NCI-H1105 (cell line): ENCODE results near the gene SLC39A2.
"Not testable (repeated sequence)": the region's sequence is repeated elsewhere in the genome, so short reads cannot be mapped to it uniquely, and the experiment has no call there.

Experiments used
- DNase-seq: peaks from one replicate; lab custom pipeline; 2025; lab: John Stamatoyannopoulos, UW

Gene SLC39A2

DNA sequence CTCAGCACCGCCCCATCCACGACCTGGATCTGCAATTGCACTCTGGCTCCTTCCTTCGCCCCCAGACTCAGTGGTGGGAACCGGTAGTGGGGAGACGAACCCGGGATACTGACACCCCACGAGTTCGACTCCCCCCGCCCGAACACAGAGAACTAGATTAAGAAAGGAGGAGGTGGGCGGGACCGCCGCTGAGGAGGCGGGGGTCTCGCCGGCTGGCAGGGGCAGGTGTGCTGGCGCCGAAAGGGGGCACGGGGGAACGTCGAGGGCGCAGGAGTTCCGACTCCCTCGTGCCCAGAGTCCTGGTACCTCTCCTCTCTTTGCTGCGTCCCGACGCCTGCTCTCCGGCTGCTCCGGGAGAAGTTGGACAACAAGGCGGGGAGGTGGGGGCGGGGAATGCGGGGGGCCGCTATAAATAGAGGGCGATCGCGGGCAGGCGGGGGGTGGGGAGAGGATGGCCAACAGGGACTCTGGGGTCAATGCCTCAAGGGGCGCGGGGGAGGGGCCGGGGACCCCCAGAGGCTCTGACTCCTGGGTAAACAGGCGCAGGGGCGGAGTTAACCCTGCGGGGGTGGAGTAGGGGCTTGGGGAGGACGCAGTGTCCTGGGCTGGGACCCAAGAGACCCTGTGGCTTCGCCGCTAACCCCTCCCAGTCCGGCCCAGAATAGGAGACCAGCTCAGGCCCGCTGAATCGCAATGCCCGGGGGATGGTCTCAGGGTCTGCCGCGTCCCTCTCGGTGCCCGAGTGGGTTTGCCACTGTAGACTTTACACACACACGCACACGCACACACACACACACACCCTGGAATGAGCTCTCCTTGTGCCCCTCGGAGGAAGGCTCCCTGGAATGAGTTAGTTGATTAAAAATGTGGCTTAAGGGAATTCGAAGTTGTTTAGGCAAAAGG lies 26.5 kb downstream of the SLC39A2 start:
- no peak for DNase-seq

DNA sequence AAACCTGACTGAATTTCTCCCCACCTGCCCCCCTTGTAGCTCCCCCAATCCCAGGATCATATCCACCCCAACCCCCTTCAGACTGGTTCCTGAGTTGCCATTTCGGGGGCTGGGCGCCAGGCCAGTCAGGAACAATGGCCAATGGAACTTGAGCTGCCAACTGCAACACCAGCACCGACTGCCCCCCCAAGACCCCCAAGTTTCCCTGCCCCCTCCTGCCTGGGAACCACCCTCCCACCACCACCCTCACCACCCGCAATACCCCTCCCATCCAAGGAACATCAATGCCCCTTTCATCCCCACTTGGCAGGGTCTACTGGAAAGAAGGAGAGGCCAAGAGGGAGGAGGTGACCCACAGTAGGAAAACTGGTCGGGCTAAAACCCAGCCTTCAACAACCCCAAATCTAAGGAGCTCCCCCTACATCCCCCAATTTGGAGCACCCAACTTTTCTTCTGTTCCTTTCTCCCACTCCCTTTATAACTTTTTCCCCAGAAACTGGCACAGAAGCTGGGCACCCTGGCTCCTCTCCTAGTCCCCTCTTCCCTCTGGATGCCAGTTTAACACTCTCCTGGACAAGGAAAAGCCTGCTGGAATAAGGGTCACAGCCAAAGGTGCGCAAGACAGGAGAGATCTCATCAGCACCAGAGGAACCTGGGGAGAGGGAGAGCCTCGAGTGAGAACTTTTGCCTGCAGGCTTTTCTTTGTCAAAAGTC lies 27.3 kb downstream of the SLC39A2 start:
- no peak for DNase-seq

GRCh38 chr14:21026988-21027315 lies 27.9 kb downstream of the SLC39A2 start:
- no peak for DNase-seq

DNA sequence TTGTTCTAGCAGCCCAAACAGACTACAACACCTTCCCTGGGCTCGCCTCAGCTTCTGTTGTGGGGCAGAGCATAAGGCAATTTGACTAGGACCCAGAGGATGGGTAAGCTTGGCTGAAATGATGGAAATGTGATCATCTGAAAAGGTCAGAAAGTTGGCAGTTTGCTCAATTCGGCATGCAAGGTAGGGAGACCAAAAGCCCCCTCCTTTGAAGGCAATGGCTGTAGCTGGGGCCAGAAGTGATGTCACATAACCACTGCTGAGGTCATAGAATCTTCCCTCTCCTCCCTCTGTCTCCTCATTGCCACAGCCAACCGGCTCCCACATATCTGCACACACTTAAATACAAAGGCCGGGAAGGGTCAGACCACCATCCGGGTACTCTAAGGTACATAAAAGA lies 30.8 kb downstream of the SLC39A2 start, which contains the start of gene TPPP2:
Gene TPPP2, plus strand, starts transcription at position 301 of the 400 bp plus-strand sequence. CDS start 365 bp downstream, outside the sequence.
- no peak for DNase-seq

DNA sequence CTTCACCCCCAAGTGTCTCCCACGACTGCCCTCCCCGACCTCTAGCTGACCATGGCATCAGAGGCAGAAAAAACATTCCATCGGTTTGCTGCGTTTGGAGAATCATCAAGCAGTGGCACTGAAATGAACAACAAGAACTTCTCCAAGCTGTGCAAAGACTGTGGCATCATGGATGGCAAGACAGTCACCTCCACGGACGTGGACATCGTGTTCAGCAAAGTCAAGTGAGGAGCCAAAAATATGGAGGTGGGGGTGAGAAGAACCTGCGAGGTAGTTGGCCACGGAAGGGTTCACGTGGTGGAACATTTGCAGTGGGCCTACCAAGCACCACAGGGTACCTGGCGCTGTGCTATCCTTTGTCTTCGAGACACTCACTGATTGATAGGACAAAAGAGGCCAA lies 31.4 kb downstream of the SLC39A2 start:
- no peak for DNase-seq

- no peak for DNase-seq
These were observed 33.4 kb downstream of the SLC39A2 start for GRCh38 chr14:21032326-21033132.

DNA sequence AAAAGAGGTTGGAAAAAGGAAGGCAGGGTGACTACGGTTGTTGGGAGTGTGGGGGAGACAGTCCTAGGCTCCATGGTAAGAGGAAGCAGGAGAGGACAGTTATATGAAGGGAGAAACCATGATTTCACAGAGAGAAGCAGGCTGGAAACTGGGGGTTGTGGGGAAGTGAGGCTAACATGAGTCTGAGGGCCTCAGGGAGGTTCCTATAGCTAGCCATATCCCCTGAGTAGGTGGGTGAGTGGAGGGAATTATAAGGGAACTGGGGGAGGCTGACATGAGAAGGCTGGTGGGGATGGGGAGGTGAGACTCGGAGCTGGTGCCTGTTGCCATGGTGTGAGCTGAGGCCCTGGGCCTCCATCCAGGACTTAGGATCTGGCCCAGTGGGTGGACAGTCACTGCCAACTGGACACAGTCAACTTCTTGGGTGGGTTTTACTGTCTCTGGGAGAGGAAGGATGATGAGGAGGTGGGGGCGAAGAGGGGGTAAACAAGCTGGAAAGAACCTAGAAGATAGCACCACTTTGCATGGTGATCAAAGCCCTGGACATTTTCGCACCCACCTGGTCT lies 34.1 kb downstream of the SLC39A2 start:
- no peak for DNase-seq

DNA sequence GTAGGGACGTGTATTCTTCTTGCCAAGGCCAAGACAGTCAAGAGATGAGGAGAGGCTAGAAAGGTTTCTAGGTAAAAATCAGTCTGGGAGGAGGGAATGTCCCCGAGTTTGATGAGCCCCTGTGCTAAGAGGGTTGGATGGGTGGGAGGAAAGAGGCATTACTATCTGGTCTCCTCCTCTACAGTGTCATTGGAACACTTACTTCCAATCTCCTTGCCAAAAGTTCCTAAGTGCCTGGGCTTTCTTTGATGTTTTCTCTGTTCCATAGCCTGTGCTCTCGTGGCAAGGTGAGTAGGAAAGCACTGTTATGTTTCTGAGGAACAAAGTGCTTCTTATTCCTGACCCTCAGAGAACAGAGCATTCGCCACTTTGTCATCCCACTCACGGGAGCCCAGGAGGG lies 35.6 kb downstream of the SLC39A2 start, which contains the start of gene RNASE13:
Gene RNASE13, minus strand, starts transcription at position 101 of the 400 bp plus-strand sequence. CDS start 519 bp downstream, outside the sequence.
- no peak for DNase-seq

GRCh38 chr14:21036751-21037150 lies 37.7 kb downstream of the SLC39A2 start:
- no peak for DNase-seq

DNA sequence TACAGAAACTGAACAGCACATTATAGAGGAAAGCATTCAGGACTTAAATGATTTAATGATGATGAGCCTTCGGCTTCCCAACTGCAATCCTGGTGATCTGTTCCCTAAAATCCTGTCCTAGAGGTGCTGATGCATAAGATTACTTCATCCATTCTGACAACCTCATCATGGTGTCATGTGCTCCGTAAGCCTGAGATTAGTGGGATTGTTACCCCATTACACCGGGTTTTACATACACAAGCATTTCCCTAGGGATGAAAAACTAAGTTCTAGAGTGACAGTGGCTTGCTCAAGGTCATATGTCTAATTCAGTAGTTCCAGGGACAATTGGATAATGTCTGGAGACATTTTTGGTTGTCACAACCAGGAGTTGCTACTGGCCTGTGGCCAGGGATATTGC lies 38.1 kb downstream of the SLC39A2 start:
- no peak for DNase-seq

- no peak for DNase-seq
These were observed 39.6 kb downstream of the SLC39A2 start for GRCh38 chr14:21038441-21039422.

- peak; percentile 30 for DNase-seq
These were observed 40.7 kb downstream of the SLC39A2 start for GRCh38 chr14:21039585-21040369.

- DNase-seq: no peak
These were observed 41.4 kb downstream of the SLC39A2 start for GRCh38 chr14:21040370-21040925.

GRCh38 chr14:21040941-21041340 lies 41.8 kb downstream of the SLC39A2 start:
- DNase-seq: not testable (repeated sequence)

GRCh38 chr14:21041676-21042433 lies 42.8 kb downstream of the SLC39A2 start, which contains the start of gene RNASE7:
RNASE7 (plus strand) TSS chr14:21042362; CDS start chr14:21042993, 631 bp downstream.
- no peak for DNase-seq

DNA sequence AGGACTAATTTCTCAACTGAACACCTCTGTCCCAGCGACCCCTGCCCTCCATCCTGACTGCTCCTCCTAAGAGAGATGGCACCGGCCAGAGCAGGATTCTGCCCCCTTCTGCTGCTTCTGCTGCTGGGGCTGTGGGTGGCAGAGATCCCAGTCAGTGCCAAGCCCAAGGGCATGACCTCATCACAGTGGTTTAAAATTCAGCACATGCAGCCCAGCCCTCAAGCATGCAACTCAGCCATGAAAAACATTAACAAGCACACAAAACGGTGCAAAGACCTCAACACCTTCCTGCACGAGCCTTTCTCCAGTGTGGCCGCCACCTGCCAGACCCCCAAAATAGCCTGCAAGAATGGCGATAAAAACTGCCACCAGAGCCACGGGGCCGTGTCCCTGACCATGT lies 43.8 kb downstream of the SLC39A2 start:
- no peak for DNase-seq

DNA sequence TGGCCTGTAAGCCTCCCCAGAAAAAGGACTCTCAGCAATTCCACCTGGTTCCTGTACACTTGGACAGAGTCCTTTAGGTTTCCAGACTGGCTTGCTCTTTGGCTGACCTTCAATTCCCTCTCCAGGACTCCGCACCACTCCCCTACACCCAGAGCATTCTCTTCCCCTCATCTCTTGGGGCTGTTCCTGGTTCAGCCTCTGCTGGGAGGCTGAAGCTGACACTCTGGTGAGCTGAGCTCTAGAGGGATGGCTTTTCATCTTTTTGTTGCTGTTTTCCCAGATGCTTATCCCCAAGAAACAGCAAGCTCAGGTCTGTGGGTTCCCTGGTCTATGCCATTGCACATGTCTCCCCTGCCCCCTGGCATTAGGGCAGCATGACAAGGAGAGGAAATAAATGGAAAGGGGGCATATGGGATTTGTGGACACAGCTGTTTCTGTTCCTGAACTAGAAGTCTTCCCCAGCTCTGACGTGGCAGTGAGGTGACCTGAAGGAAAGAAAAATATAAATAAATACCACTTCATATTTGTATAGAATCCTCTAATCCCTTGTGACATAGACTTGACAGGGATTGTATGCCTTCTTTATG lies 44.4 kb downstream of the SLC39A2 start:
- no peak for DNase-seq

GRCh38 chr14:21043974-21044618 lies 45.0 kb downstream of the SLC39A2 start:
- DNase-seq: peak; percentile 19
